Stimulated activated naive CD8-positive, alpha-beta T cell treated with anti-CD3 and anti-CD28 coated beads, Interleukin-15, Interleukin-2, amounts not matched to agents 100 ng/mL and 50 ng/mL, for 24 hours (primary cell): ENCODE data around the gene DOCK4.

Experiments used
- H3K27ac Mint-ChIP-seq: one replicate; pipeline ENCODE4 v1.8.0; 2021; ENCODE audit warnings: mild to moderate bottlenecking, mixed read lengths
- H3K27me3 Mint-ChIP-seq: one replicate; pipeline ENCODE4 v1.8.0; 2021; ENCODE audit warnings: mixed read lengths
- H3K36me3 Mint-ChIP-seq: one replicate; pipeline ENCODE4 v1.8.0; 2021; ENCODE audit warnings: low read depth, mixed read lengths
- H3K4me1 Mint-ChIP-seq: one replicate; pipeline ENCODE4 v1.8.0; 2021; ENCODE audit warnings: low read depth, mixed read lengths
- H3K4me3 Mint-ChIP-seq: one replicate; pipeline ENCODE4 v1.8.0; 2021; ENCODE audit warnings: mild to moderate bottlenecking, mixed read lengths
- H3K9me3 Mint-ChIP-seq: one replicate; pipeline ENCODE4 v1.8.0; 2021; ENCODE audit warnings: mixed read lengths

DOCK4 gene

GRCh38 chr7:112232212-112232978 lies 26.2 kb upstream of the DOCK4 start:
- Mint-ChIP-seq H3K36me3 (peaks cover 26% of the 10 kb centered on the region), H3K9me3 (peaks cover 6% of the 10 kb centered on the region), H3K4me1 (peaks cover 5% of the 10 kb centered on the region), H3K27ac (no peak overlapping the region), H3K27me3 (no peaks in the 10 kb centered on the region), H3K4me3 (no peak overlapping the region)

GRCh38 chr7:112228632-112229031 lies 22.4 kb upstream of the DOCK4 start:
- Mint-ChIP-seq H3K4me3 (no peak overlapping the region), H3K9me3 (peaks cover 6% of the 10 kb centered on the region), H3K4me1 (peaks cover 17% of the 10 kb centered on the region), H3K27ac (no peak overlapping the region), H3K36me3 (peaks cover 19% of the 10 kb centered on the region), H3K27me3 (no peaks in the 10 kb centered on the region)

GRCh38 chr7:112226701-112227276 lies 20.6 kb upstream of the DOCK4 start:
- H3K36me3 Mint-ChIP-seq: peaks cover 13% of the 10 kb centered on the region
- no peaks in the 10 kb centered on the region for H3K9me3 Mint-ChIP-seq
- no peaks in the 10 kb centered on the region for H3K27me3 Mint-ChIP-seq
- no peak overlapping the region for H3K27ac Mint-ChIP-seq
- no peak overlapping the region for H3K4me3 Mint-ChIP-seq
- H3K4me1 Mint-ChIP-seq: peaks cover 20% of the 10 kb centered on the region

- no peak overlapping the region for H3K4me3 Mint-ChIP-seq
These were observed 18.8 kb upstream of the DOCK4 start for GRCh38 chr7:112225006-112225405.

GRCh38 chr7:112224186-112224585 lies 18.0 kb upstream of the DOCK4 start:
- H3K4me3 Mint-ChIP-seq: no peak overlapping the region

More at GRCh38 chr7:112225006-112225405, 18.8 kb upstream of the DOCK4 start:
- Mint-ChIP-seq H3K27ac (no peak overlapping the region), H3K27me3 (no peaks in the 10 kb centered on the region), H3K4me1 (peaks cover 20% of the 10 kb centered on the region), H3K9me3 (no peaks in the 10 kb centered on the region), H3K36me3 (peaks cover 15% of the 10 kb centered on the region)

GRCh38 chr7:112223310-112223709 lies 17.1 kb upstream of the DOCK4 start:
- H3K27me3 Mint-ChIP-seq: no peaks in the 10 kb centered on the region
- peaks cover 20% of the 10 kb centered on the region for H3K4me1 Mint-ChIP-seq
- H3K27ac Mint-ChIP-seq: no peak overlapping the region
- H3K36me3 Mint-ChIP-seq: peaks cover 22% of the 10 kb centered on the region
- no peaks in the 10 kb centered on the region for H3K9me3 Mint-ChIP-seq
- H3K4me3 Mint-ChIP-seq: no peak overlapping the region

More at GRCh38 chr7:112224186-112224585, 18.0 kb upstream of the DOCK4 start:
- Mint-ChIP-seq H3K36me3 (peaks cover 15% of the 10 kb centered on the region), H3K27ac (no peak overlapping the region), H3K9me3 (no peaks in the 10 kb centered on the region), H3K27me3 (no peaks in the 10 kb centered on the region), H3K4me1 (peaks cover 20% of the 10 kb centered on the region)

GRCh38 chr7:112220877-112221434 lies 14.8 kb upstream of the DOCK4 start:
- Mint-ChIP-seq H3K9me3 (no peaks in the 10 kb centered on the region), H3K4me1 (peaks cover 27% of the 10 kb centered on the region), H3K27ac (no peak overlapping the region), H3K27me3 (no peaks in the 10 kb centered on the region), H3K36me3 (peaks cover 27% of the 10 kb centered on the region), H3K4me3 (no peak overlapping the region)

- Mint-ChIP-seq H3K36me3 (peaks cover 19% of the 10 kb centered on the region), H3K9me3 (no peaks in the 10 kb centered on the region), H3K27ac (no peak overlapping the region), H3K4me3 (no peak overlapping the region), H3K27me3 (no peaks in the 10 kb centered on the region), H3K4me1 (peaks cover 21% of the 10 kb centered on the region)
These were observed 9.6 kb upstream of the DOCK4 start for GRCh38 chr7:112215787-112216186.

- Mint-ChIP-seq H3K9me3 (no peaks in the 10 kb centered on the region), H3K4me3 (no peak overlapping the region), H3K4me1 (peaks cover 21% of the 10 kb centered on the region), H3K36me3 (peaks cover 19% of the 10 kb centered on the region), H3K27me3 (no peaks in the 10 kb centered on the region), H3K27ac (no peak overlapping the region)
These were observed 8.7 kb upstream of the DOCK4 start for GRCh38 chr7:112214883-112215282.

GRCh38 chr7:112214268-112214667 lies 8.1 kb upstream of the DOCK4 start:
- no peak overlapping the region for H3K4me3 Mint-ChIP-seq
- H3K9me3 Mint-ChIP-seq: no peaks in the 10 kb centered on the region
- H3K27ac Mint-ChIP-seq: no peak overlapping the region
- H3K4me1 Mint-ChIP-seq: peaks cover 21% of the 10 kb centered on the region
- peaks cover 19% of the 10 kb centered on the region for H3K36me3 Mint-ChIP-seq
- H3K27me3 Mint-ChIP-seq: no peaks in the 10 kb centered on the region

- Mint-ChIP-seq H3K36me3 (peaks cover 16% of the 10 kb centered on the region), H3K9me3 (no peaks in the 10 kb centered on the region), H3K27me3 (no peaks in the 10 kb centered on the region)
These were observed 7.5 kb upstream of the DOCK4 start for GRCh38 chr7:112213735-112214134.

GRCh38 chr7:112212571-112212970 lies 6.4 kb upstream of the DOCK4 start:
- H3K27me3 Mint-ChIP-seq: no peaks in the 10 kb centered on the region
- H3K27ac Mint-ChIP-seq: no peak overlapping the region
- peaks cover 26% of the 10 kb centered on the region for H3K4me1 Mint-ChIP-seq
- peaks cover 8% of the 10 kb centered on the region for H3K36me3 Mint-ChIP-seq
- no peak overlapping the region for H3K4me3 Mint-ChIP-seq
- H3K9me3 Mint-ChIP-seq: no peaks in the 10 kb centered on the region

More at GRCh38 chr7:112213735-112214134, 7.5 kb upstream of the DOCK4 start:
- Mint-ChIP-seq H3K4me3 (no peak overlapping the region), H3K4me1 (peaks cover 21% of the 10 kb centered on the region), H3K27ac (no peak overlapping the region)

- Mint-ChIP-seq H3K27ac (no peak overlapping the region), H3K4me1 (peaks cover 23% of the 10 kb centered on the region), H3K36me3 (peaks cover 6% of the 10 kb centered on the region), H3K27me3 (no peaks in the 10 kb centered on the region), H3K9me3 (no peaks in the 10 kb centered on the region), H3K4me3 (no peak overlapping the region)
These were observed 5.2 kb upstream of the DOCK4 start for GRCh38 chr7:112211348-112211907.

- peak overlapping the region; percentile 96 for H3K4me3 Mint-ChIP-seq
- H3K36me3 Mint-ChIP-seq: no peaks in the 10 kb centered on the region
- H3K4me1 Mint-ChIP-seq: peaks cover 27% of the 10 kb centered on the region
- no peak overlapping the region for H3K27ac Mint-ChIP-seq
- H3K9me3 Mint-ChIP-seq: no peaks in the 10 kb centered on the region
- peaks cover 20% of the 10 kb centered on the region for H3K27me3 Mint-ChIP-seq
These were observed 1.6 kb upstream of the DOCK4 start for GRCh38 chr7:112207765-112208164.

- H3K9me3 Mint-ChIP-seq: no peaks in the 10 kb centered on the region
- peaks cover 27% of the 10 kb centered on the region for H3K4me1 Mint-ChIP-seq
- peak overlapping the region; percentile 81 for H3K27ac Mint-ChIP-seq
- peaks cover 24% of the 10 kb centered on the region for H3K27me3 Mint-ChIP-seq
- H3K36me3 Mint-ChIP-seq: no peaks in the 10 kb centered on the region
- peak overlapping the region; percentile 96 for H3K4me3 Mint-ChIP-seq
These were observed 893 bp upstream of the DOCK4 start for GRCh38 chr7:112206991-112207592.
